Activated T-helper 1 cell treated with anti-CD3 and anti-CD28 coated beads, Interleukin-12 subunit alpha, Interleukin-12 subunit beta, Interleukin-2, Interleukin-4 antibody, amounts not matched to agents 30 ng/mL and 10 ng/mL and 1 ng/mL, durations not matched to agents 14 hours and 24 hours and 36 hours (primary cell): ENCODE measurements around the gene SCN1B. TPM values are rescaled to one million over a fixed set of nuclear protein-coding genes. Genes with fewer than 3 reads are reported as not detected.

ENCODE experiments used
- DNase-seq: peaks from one replicate; pipeline ENCODE4 v3.0.0; 2021; ENCODE audit warnings: low spot score
- H3K27ac Mint-ChIP-seq: one replicate; pipeline ENCODE4 v1.8.0; 2021; ENCODE audit warnings: mild to moderate bottlenecking, mixed read lengths
- H3K27me3 Mint-ChIP-seq: one replicate; pipeline ENCODE4 v1.8.0; 2022; ENCODE audit warnings: mild to moderate bottlenecking, moderate library complexity, mixed read lengths; ENCODE audit not compliant: insufficient read depth
- H3K36me3 Mint-ChIP-seq: one replicate; pipeline ENCODE4 v1.8.0; 2021; ENCODE audit warnings: low read depth, mixed read lengths
- H3K4me1 Mint-ChIP-seq: one replicate; pipeline ENCODE4 v1.8.0; 2021; ENCODE audit warnings: low read depth, mixed read lengths
- H3K4me3 Mint-ChIP-seq: one replicate; pipeline ENCODE4 v1.8.0; 2021; ENCODE audit warnings: mild to moderate bottlenecking, moderate library complexity, mixed read lengths
- H3K9me3 Mint-ChIP-seq: one replicate; pipeline ENCODE4 v1.8.0; 2021; ENCODE audit warnings: mixed read lengths
- intact Hi-C: fragments of 100-400 bp; cut with micrococcal nuclease; formaldehyde crosslinking; loops from one replicate; pipeline ENCODE4 v1.15.1; 2024
- total RNA-seq: library from RNA; stranded (reverse); gene quantifications from 2 replicates; pipeline ENCODE4 v1.2.3, GENCODE V29; 2022

The SCN1B gene
- total RNA-seq, 1 donor from 2014 or later, result 1.2 TPM

GRCh38 chr19:35059799-35060091 lies 29.5 kb downstream of the SCN1B start:
- H3K36me3 Mint-ChIP-seq, result no peaks in the 10 kb centered on the region
- no peak overlapping the region for H3K27ac Mint-ChIP-seq
- intact Hi-C loops, result no loop called here
- H3K27me3 Mint-ChIP-seq, result peaks cover 4% of the 10 kb centered on the region
- H3K4me3 Mint-ChIP-seq, result no peak overlapping the region
- H3K4me1 Mint-ChIP-seq, result peaks cover 7% of the 10 kb centered on the region
- H3K9me3 Mint-ChIP-seq, result no peaks in the 10 kb centered on the region
- DNase-seq, result no peak

DNA sequence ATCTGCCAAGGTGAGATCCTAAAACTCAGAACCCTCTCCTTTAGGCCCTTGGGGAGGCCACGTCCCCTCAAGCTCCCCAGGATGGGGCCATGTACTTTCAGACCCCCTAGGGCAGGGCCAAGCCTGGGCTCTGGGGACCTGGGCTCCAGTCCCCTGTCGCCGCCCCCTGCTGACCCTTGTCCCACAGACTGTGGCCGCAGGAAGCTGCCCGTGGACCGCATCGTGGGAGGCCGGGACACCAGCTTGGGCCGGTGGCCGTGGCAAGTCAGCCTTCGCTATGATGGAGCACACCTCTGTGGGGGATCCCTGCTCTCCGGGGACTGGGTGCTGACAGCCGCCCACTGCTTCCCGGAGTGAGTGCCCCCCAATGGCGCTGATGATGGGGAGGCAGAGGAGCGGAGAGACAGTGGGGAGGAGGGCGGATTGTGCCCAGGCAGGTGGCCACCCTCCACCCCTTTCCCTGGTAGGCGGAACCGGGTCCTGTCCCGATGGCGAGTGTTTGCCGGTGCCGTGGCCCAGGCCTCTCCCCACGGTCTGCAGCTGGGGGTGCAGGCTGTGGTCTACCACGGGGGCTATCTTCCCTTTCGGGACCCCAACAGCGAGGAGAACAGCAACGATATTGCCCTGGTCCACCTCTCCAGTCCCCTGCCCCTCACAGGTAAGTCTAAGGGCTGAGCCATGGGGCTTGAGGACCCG lies 30.0 kb downstream of the SCN1B start:
- no peak overlapping the region for H3K4me3 Mint-ChIP-seq
- H3K36me3 Mint-ChIP-seq, result no peaks in the 10 kb centered on the region
- H3K27ac Mint-ChIP-seq, result no peak overlapping the region
- no peaks in the 10 kb centered on the region for H3K9me3 Mint-ChIP-seq
- H3K27me3 Mint-ChIP-seq, result peaks cover 4% of the 10 kb centered on the region
- intact Hi-C loops, result no loop called here
- peaks cover 7% of the 10 kb centered on the region for H3K4me1 Mint-ChIP-seq
- no peak for DNase-seq

- no peaks in the 10 kb centered on the region for H3K27me3 Mint-ChIP-seq
- H3K27ac Mint-ChIP-seq, result no peak overlapping the region
- H3K36me3 Mint-ChIP-seq, result no peaks in the 10 kb centered on the region
- H3K4me1 Mint-ChIP-seq, result peaks cover 11% of the 10 kb centered on the region
- no peaks in the 10 kb centered on the region for H3K9me3 Mint-ChIP-seq
- DNase-seq, result no peak
- intact Hi-C loops, result no loop called here
- no peak overlapping the region for H3K4me3 Mint-ChIP-seq
Observed at GRCh38 chr19:35061583-35062373, 31.5 kb downstream of the SCN1B start.

DNA sequence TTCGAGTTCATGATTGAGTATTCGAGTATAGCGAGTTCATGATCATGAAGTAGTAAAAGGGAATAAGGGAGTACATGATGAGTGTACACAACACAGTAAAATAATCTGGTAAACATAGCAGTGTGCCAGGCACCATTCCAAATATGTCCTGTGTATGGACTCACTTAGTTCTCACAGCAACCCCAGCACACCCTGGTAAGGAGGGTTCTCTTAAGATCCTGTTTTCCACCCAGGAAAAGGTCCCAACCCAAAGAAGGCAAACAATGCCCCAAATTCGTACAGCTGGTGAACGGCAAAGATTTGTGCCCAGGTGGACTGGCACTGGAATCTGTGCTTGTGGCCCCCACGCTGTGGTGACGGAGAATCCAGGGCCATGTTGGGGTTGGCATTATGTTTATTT lies 32.7 kb downstream of the SCN1B start:
- Mint-ChIP-seq H3K4me1 (peaks cover 16% of the 10 kb centered on the region), H3K36me3 (no peaks in the 10 kb centered on the region), H3K9me3 (no peaks in the 10 kb centered on the region), H3K4me3 (no peak overlapping the region), H3K27ac (no peak overlapping the region), H3K27me3 (no peaks in the 10 kb centered on the region)
- intact Hi-C loops, result no loop called here
- DNase-seq, result no peak

- H3K9me3 Mint-ChIP-seq, result no peaks in the 10 kb centered on the region
- intact Hi-C loops, result no loop called here
- no peak for DNase-seq
- peaks cover 4% of the 10 kb centered on the region for H3K27me3 Mint-ChIP-seq
- no peaks in the 10 kb centered on the region for H3K36me3 Mint-ChIP-seq
- H3K27ac Mint-ChIP-seq, result peak overlapping the region; percentile 68
- H3K4me1 Mint-ChIP-seq, result peaks cover 16% of the 10 kb centered on the region
- H3K4me3 Mint-ChIP-seq, result no peak overlapping the region
Observed at GRCh38 chr19:35063940-35064818, 33.9 kb downstream of the SCN1B start.

DNA sequence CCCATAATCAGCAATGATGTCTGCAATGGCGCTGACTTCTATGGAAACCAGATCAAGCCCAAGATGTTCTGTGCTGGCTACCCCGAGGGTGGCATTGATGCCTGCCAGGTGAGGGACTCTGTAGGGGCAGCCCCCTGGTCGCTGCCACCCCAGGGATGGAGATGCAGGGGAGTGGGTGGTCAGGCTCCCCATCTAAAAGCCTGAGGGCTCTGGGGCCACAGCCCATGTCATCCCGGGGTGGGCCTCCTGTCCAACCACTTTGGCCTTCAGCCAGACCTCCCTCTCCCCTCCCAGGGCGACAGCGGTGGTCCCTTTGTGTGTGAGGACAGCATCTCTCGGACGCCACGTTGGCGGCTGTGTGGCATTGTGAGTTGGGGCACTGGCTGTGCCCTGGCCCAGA lies 35.3 kb downstream of the SCN1B start:
- no peak overlapping the region for H3K27ac Mint-ChIP-seq
- peaks cover 16% of the 10 kb centered on the region for H3K4me1 Mint-ChIP-seq
- H3K27me3 Mint-ChIP-seq, result peaks cover 6% of the 10 kb centered on the region
- H3K4me3 Mint-ChIP-seq, result no peak overlapping the region
- DNase-seq, result no peak
- intact Hi-C loops, result no loop called here
- no peaks in the 10 kb centered on the region for H3K36me3 Mint-ChIP-seq
- H3K9me3 Mint-ChIP-seq, result peaks cover 7% of the 10 kb centered on the region

DNA sequence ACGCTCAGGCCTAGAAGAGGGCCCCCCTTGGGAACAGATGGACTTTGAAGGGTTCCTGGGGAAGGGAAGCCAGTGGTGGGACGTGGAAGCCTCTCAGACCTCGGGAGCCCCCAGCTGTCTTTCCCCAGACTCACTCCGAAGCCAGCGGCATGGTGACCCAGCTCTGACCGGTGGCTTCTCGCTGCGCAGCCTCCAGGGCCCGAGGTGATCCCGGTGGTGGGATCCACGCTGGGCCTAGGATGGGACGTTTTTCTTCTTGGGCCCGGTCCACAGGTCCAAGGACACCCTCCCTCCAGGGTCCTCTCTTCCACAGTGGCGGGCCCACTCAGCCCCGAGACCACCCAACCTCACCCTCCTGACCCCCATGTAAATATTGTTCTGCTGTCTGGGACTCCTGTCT lies 35.9 kb downstream of the SCN1B start:
- peaks cover 16% of the 10 kb centered on the region for H3K4me1 Mint-ChIP-seq

DNA sequence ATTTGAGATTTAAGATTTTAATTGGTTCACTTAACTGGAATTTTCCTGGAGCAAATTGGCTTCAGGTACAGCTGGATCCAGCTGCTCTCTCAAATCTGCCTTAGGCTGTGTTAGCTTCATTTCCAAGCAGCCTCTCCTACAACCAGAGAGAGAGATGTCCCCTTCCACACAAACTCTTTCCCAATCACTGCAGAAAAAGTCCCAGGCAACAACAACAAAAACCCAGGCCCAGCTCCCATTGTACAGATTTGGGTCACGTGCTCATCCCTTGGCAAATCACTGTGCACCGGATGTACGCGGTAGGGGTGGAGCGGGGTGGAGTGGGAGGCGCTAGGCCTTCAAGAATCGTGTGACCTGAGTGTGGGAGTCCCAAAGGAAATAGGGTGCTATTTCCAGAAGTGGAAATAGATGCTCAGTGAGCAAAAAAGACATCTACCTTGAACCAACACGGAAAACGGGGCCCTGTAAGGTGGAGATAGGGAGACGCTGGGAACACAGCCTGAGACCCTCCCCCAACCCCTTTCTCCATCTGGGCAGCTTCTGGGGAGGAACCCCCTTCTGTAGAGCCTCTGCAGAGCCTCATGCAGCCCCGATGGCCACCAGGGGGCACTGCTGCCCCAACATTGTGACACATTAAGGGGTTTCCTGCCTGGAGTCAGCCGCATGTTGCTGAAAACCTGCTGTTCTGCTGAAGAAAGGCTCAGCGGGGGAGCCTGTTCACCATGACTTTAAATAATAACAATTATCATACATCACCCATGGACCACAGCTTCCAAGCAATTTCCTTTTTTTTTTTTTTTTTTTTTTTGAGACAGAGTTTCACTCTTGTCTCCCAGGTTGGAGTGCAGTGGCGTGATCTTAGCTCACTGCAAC lies 36.7 kb downstream of the SCN1B start:
- Mint-ChIP-seq H3K4me3 (peak overlapping the region; percentile 42), H3K27ac (peak overlapping the region; percentile 57), H3K4me1 (peaks cover 16% of the 10 kb centered on the region), H3K9me3 (peaks cover 8% of the 10 kb centered on the region), H3K36me3 (no peaks in the 10 kb centered on the region), H3K27me3 (peaks cover 6% of the 10 kb centered on the region)
- DNase-seq, result peak; percentile 79
- intact Hi-C loops, result loop anchor here (1.0 to 2.0 kb wide), 6 partner anchors 23 to 200 kb away; partner anchors contain the start of gene LGI4

More for the DNA sequence above, 35.9 kb downstream of the SCN1B start:
- Mint-ChIP-seq H3K27me3 (peaks cover 6% of the 10 kb centered on the region), H3K4me3 (no peak overlapping the region), H3K36me3 (no peaks in the 10 kb centered on the region), H3K9me3 (peaks cover 8% of the 10 kb centered on the region), H3K27ac (no peak overlapping the region)
- intact Hi-C loops, result loop anchor here (2.0 kb wide), 1 partner anchor 201 kb away; no protein-coding TSS in a partner anchor
- DNase-seq, result no peak

DNA sequence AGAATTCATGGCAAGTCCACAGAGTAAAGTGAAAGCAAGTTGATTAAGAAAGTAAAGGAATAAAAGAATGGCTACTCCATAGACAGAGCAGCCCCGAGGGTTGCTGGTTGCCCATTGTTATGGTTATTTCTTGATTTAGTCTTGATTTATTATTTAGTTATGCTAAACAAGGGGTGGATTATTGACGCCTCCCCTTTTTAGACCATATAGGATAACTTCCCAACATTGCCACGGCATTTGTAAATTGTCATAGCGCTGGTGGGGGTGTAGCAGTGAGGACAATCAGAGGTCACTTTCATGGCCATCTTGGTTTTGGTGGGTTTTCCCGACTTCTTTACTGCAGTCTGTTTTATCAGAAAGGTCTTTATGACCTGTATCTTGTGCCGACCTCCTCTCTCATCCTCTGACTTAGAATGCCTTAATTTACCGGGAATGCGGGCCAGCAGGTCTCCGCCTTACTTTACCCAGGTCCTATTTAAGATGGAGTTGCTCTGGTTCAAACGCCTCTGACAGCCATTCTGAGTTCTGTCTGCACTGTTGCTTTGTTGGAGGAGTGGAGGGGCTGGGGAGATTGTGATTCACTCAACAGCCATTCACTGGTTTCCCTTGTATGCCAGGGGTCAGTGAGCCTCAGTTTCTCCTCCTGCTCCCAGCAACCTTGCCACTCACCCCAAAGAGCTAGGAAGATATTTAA lies 38.8 kb downstream of the SCN1B start:
- Mint-ChIP-seq H3K4me1 (peaks cover 10% of the 10 kb centered on the region), H3K36me3 (no peaks in the 10 kb centered on the region), H3K4me3 (no peak overlapping the region), H3K9me3 (peaks cover 8% of the 10 kb centered on the region), H3K27ac (no peak overlapping the region), H3K27me3 (peaks cover 6% of the 10 kb centered on the region)
- DNase-seq, result no peak
- intact Hi-C loops, result no loop called here

DNA sequence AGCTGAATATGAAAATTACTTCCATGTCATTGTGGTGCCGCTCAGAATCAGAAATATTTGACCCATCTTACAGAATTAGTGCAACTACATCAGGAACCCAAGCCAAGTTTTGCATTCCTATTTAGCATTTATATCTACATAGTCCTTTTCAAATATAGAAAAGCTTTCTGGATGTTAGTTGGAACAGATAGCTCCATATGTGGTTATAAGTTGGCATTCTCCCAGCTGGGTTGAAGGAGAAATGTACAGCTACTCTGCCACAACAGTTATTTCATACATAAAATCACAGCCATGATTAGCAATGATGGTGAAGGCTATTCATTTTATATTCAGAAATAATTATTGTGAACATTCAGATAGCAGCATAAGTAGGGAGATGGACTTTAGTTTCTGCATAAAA lies 39.4 kb downstream of the SCN1B start:
- Mint-ChIP-seq H3K4me1 (peaks cover 9% of the 10 kb centered on the region), H3K9me3 (peaks cover 8% of the 10 kb centered on the region), H3K36me3 (no peaks in the 10 kb centered on the region), H3K4me3 (no peak overlapping the region), H3K27me3 (peaks cover 6% of the 10 kb centered on the region), H3K27ac (no peak overlapping the region)
- DNase-seq, result no peak
- intact Hi-C loops, result no loop called here

DNA sequence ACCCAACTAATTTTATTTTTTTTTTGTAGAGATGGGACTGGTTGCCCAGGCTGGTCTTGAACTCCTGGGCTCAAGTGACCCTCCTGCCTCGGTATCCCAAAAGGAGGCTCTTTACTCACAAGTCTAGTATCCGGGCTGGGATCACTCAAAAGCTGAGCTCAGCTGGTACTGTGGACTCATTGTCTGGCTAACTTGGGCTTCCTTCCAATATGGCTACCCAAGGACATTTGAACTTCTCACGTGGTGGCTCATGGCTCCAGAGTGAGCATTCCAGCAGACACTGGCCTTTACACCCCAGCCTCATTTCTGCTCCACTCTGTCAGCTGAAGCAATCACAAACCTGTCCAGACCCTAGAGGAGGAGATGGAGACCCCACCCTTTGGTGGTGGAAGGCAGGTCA lies 40.2 kb downstream of the SCN1B start:
- Mint-ChIP-seq H3K9me3 (peaks cover 8% of the 10 kb centered on the region), H3K4me1 (peaks cover 9% of the 10 kb centered on the region), H3K27me3 (peaks cover 6% of the 10 kb centered on the region), H3K36me3 (no peaks in the 10 kb centered on the region), H3K27ac (no peak overlapping the region), H3K4me3 (no peak overlapping the region)
- no peak for DNase-seq
- intact Hi-C loops, result no loop called here

GRCh38 chr19:35073516-35073915 lies 43.2 kb downstream of the SCN1B start:
- no peak overlapping the region for H3K4me3 Mint-ChIP-seq
- no peak overlapping the region for H3K27ac Mint-ChIP-seq
- H3K9me3 Mint-ChIP-seq, result peaks cover 8% of the 10 kb centered on the region
- no peak for DNase-seq
- H3K27me3 Mint-ChIP-seq, result peaks cover 5% of the 10 kb centered on the region
- H3K36me3 Mint-ChIP-seq, result no peaks in the 10 kb centered on the region
- intact Hi-C loops, result no loop called here
- H3K4me1 Mint-ChIP-seq, result no peaks in the 10 kb centered on the region
